ENCODE results near the gene OCA2.

Gene OCA2

DNA sequence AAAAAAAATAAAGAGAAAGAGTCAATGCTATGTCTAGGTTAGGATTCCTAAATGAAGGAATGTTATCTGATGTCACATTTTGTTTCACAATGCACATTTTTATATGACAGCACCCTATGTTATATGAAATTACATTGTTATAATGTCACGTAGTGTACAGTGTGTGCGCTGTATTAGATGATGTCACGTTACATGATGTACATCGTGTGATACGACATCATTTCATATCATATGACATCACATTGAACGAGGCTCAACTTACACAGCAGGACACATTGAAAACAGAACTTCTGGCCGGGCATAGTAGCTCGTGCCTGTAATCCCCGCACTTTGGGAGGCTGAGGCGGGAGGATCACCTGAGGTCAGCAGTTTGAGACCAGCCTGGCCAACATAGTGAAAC lies 150.0 kb downstream of the OCA2 start:
- DNase-seq (ENCODE audit: low spot score), result no peak

GRCh38 chr15:27939246-27939645 lies 159.9 kb downstream of the OCA2 start:
- DNase-seq (ENCODE audit: low spot score), result no peak

GRCh38 chr15:27937851-27938250 lies 161.3 kb downstream of the OCA2 start:
- DNase-seq (ENCODE audit: low spot score), result no peak

DNA sequence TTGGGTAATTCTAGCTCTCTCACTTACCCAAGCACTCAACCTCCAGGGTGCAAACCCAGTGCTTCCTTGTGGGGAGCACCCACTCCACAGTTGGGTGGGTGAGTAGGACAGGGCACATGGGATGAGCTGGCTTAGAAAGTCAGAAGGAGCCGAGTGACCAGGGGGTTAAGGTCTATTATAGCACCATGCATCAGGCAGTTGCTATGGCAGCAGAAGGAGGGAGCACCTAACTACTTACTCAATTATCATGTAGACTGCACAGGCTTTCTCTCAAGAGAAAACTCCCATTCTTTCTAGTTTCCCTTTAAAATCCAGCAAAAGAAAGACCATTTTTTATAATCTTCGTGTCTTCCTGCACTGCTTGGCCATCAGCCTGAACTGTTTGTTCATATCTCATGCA lies 163.0 kb downstream of the OCA2 start:
- DNase-seq (ENCODE audit: low spot score), result no peak

DNA sequence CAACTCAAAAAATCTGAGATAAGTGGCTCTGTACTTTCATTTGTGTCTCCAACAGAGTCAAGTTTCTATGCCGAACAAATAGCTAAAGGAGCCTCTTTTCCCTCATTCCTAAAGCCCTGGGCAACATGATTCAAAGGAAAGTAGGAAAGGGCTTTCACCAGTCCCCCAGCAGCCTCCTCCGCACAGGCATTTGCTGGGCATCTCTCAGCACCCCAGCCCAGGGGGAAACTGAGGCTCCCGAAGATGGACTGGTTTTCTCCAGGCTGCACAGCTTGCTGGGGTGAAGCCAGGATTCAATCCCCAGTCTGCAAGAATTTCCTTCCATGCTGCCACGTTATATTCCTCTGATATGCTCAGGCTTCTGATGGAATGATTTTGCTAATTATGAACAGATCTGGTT lies 163.8 kb downstream of the OCA2 start:
- no peak for DNase-seq (ENCODE audit: low spot score)

DNA sequence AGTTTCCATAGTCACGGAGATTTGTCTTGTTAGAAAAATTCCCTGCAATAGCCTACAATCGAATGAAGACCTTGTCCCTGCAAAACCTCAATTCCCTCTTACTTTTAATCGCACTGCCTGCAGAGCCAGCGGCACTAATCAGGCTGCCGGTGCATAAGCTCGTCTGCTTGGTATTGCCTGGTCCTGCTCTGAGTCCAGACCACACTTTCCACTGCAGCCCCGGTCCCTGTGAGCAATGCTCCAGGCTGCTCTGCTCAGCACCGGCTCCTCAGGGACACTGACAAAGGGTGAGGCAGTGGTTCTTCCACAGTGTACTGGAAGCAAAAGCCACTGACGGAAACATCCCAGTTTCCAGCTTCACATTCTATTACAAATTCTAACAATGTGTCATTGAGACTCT lies 164.3 kb downstream of the OCA2 start:
- DNase-seq (ENCODE audit: low spot score), result no peak

GRCh38 chr15:27933562-27933961 lies 165.6 kb downstream of the OCA2 start:
- DNase-seq (ENCODE audit: low spot score), result no peak

GRCh38 chr15:27932600-27932999 lies 166.5 kb downstream of the OCA2 start:
- no peak for DNase-seq (ENCODE audit: low spot score)

GRCh38 chr15:27928386-27928785 lies 170.7 kb downstream of the OCA2 start:
- no peak for DNase-seq (ENCODE audit: low spot score)

- DNase-seq (ENCODE audit: low spot score), result no peak
These were observed 186.8 kb downstream of the OCA2 start for GRCh38 chr15:27912283-27912682.

DNA sequence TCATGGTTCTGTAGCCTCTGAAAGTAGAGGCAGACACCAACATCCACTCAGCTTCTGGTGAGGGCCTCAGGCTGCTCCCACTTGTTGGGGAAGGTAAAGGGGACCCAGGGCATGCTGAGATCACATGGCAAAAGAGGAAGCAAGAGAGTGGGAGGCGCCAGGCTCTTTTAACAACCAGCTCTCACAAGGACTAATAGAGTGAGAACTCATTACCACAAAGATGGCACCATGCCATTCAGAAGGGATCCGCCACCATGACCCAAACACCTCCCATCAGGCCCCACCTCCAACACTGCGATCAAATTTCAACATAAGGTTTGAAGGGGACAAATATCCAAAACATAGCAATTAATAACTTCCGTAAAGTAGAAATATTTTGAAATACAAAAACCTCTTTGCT lies 192.3 kb downstream of the OCA2 start:
- no peak for DNase-seq (ENCODE audit: low spot score)

GRCh38 chr15:27903405-27903804 lies 195.7 kb downstream of the OCA2 start:
- DNase-seq (ENCODE audit: low spot score), result no peak

DNA sequence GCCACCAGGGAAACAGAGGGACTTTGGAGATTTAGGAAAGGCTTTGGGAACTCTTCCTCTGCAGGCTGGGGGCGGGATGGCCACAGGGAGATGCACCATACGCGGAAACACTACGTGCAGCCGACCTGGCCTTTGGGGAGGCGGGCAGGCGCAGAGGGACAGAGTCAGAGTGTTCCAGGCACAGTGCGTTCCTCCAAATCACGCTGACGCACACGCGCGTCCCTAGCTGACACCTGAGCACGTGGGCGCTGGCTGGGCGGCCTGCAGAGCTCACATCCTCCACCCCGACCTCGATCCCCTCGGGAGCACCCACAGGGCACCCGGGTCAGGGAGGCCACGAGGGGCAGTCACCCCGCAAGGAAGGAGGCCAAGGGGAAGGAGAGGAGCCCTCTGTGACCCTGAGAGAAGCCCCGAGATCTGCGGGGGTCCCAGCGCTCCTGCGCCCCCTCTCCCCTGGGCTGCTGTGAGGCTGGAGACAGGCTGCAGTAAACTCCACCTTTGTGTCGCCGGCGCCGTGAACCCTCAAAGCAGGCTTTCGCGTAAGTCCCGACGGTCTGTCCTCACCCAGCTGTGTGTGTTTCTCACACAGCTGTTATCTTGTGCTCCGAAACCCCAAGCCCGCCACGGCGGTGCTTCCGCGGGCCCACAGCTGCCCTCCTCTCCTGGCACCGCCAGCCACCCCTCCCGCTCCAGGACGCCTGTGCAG lies 196.3 kb downstream of the OCA2 start:
- no peak for DNase-seq (ENCODE audit: low spot score)

DNA sequence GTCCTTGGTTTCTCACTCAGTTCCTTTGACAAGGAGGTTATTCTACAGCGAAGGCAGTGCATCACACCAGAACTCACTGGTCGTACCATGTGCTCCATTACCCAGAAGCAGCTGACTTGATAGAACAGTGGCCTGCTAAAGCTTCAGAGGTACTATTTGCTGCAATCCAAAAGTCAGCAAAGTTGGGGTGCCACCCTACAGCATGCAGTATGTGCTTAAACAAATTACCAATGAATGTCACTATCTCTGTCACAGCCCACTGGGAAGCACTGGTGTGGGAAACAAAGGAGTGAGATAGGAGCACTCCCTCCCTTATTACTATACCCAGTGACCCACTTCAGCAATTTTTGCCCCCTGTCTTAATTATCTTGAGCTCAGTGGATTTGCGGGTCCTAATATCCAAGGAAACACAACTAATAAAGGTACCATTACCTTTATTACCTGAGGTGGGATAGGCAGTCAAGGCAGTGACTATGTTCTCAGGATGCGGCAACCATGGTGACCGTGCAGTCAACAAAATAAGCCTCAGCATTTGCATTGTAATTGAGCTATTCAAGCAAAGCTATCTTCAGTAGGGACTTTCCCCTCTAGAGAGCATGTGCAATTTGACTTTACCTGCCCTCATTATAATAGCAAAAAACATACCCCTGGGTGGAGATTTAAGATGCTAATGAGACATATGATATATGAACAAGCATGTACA lies 199.4 kb downstream of the OCA2 start:
- no peak for DNase-seq (ENCODE audit: low spot score)

GRCh38 chr15:27897481-27897880 lies 201.6 kb downstream of the OCA2 start:
- no peak for DNase-seq (ENCODE audit: low spot score)

DNA sequence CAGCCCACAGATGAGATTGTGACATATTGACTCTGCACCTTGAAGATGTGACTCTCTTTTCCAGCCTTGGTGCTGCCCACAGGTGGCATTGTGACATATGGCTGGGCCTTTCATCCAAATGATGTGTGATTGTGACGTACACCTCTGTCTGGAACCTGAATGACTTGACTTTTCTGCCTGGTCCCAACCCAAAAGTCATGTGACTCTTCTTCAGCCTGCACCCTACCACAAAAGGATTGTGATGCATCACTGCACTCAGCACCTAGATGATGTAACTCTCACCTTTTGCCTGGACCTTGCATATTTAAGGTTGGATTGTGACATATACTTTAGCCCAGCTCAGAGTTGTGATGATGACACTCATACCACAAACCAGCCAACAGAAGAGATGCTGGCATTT lies 204.5 kb downstream of the OCA2 start:
- DNase-seq (ENCODE audit: low spot score), result no peak

DNA sequence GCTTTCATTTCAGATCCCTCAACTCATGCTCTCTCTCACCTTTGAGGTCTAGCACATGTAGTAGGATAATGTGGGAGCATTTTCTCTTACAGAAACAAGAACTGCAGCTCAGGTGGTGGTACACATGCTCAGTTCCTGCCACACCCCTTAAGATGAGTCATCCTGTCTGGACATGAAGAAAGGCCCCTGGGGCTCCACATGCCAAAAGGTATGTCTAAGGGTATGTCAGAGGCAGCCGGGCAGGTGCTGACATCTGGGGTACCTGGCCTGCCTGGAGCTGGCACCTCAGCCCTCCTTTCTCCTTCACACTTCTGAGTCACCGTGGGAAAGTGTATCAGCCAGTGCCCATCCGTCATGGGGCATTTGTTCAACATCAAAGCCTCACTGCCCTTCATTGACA lies 209.9 kb downstream of the OCA2 start:
- DNase-seq (ENCODE audit: low spot score), result no peak

DNA sequence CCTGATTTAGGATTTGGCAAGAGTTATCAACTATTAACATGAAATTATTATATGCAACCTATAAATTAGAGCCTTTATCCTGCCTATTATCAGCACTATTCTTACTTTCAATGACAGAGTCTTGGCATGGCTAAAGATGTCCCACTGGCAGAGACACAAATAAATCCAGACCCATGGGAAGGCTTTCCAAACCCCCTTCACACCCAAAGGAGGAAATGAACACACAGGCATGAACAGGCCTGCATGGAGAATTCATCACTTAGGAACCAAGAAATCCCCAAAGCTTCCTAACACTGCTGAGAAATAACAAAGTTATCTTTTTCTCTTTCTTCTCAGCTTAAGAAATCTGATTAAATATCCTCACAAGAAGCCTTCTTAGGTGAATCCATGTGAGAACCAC lies 213.9 kb downstream of the OCA2 start:
- no peak for DNase-seq (ENCODE audit: low spot score)

DNA sequence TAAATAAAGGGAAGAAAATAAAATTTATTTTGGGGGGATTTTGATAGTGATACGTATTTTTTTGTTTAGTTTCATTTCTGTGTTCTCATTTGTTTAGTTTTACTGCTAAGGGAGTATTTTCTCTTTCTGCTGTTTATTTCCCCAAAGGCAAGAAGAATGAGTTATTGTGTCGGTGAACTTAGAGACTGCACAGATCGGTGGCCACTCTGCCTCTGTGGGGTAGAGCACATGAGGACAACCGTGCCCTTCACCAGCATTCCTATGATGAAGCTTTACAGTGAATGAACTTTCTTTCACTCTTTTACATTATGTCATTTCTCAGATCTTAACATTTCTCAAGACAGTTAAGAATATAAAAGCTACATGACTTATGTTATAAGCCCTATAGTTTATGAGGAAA lies 214.4 kb downstream of the OCA2 start:
- no peak for DNase-seq (ENCODE audit: low spot score)

- no peak for DNase-seq (ENCODE audit: low spot score)
These were observed 220.3 kb downstream of the OCA2 start for GRCh38 chr15:27878841-27879240.

- no peak for DNase-seq (ENCODE audit: low spot score)
These were observed 225.3 kb downstream of the OCA2 start for GRCh38 chr15:27873828-27874227.

- DNase-seq (ENCODE audit: low spot score), result no peak
These were observed 226.1 kb downstream of the OCA2 start for GRCh38 chr15:27873039-27873438.

DNA sequence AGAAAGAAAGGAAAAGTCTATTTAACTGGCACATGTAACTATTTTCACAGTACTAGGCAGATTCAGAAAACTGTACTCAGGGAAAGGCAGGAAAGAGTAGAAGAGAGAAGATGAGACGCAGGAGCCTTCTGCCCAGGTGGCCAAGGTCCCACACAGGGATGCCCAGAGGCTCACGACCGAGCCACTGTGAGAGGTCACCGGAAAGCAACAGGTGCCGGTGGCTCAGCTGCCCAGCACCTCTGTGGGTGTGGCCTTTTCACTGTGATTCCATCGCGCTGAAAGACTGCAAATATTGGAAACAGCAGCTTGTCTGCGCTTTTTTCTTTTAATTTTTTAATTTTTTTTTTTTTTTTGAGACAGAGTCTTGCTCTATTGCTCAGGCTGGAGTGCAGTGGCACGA lies 226.8 kb downstream of the OCA2 start:
- DNase-seq (ENCODE audit: low spot score), result no peak

GRCh38 chr15:27871902-27872260 lies 227.2 kb downstream of the OCA2 start:
- DNase-seq (ENCODE audit: low spot score), result no peak
